Suppressor macrophage treated with lipopolysaccharide for 1 hour (primary cell): Measurements from ENCODE around the gene CPSF3.
A peak's percentile ranks its signal among the peaks of the same experiment; 100 is the strongest.
"Not testable (repeated sequence)": the region's sequence is repeated elsewhere in the genome, so short reads cannot be mapped to it uniquely, and the experiment has no call there.

ENCODE experiments used
- DNase-seq, 3 donors: peaks; one replicate each; pipeline ENCODE4 v3.0.0-alpha.2; 2020 to 2022

The CPSF3 gene

DNA sequence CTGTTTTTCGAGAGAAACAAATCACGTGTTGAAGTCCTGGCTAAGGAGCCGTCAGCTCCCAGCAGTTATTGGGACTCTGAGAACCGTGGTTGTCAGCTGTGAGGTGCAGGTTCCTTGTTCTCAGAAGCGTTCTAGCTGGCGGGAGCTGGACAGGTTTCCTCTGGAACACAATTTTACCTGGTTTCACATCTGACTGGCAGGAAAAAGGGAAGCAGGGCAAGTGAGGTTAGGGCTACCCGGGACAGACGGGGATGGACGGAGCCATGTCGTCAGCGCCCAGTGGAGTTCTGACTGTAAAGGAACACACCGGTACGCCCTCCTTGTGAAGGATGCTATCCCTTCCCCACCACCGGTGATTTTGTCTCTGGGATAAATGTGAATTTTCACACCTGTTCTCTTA lies 26.3 kb upstream of the CPSF3 start:
- DNase-seq = no peak

DNA sequence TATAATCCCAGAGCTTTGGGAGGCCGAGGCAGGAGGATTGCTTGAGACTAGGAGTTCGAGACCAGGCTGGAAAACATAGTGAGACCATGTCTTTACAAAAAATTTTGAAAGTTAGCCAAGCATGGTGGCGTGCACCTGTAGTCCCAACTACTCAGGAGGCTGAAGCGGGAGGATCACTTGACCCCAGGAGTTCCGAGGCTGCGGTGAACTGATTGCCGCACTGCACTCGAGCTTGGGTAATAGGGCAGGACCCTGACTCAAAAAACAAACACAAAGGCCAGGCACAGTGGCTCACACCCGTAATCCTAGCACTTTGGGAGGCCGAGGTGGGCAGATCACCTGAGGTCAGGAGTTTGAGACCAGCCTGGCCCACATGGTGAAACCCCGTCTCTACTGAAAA lies 25.2 kb upstream of the CPSF3 start:
- not testable (repeated sequence) for DNase-seq

DNA sequence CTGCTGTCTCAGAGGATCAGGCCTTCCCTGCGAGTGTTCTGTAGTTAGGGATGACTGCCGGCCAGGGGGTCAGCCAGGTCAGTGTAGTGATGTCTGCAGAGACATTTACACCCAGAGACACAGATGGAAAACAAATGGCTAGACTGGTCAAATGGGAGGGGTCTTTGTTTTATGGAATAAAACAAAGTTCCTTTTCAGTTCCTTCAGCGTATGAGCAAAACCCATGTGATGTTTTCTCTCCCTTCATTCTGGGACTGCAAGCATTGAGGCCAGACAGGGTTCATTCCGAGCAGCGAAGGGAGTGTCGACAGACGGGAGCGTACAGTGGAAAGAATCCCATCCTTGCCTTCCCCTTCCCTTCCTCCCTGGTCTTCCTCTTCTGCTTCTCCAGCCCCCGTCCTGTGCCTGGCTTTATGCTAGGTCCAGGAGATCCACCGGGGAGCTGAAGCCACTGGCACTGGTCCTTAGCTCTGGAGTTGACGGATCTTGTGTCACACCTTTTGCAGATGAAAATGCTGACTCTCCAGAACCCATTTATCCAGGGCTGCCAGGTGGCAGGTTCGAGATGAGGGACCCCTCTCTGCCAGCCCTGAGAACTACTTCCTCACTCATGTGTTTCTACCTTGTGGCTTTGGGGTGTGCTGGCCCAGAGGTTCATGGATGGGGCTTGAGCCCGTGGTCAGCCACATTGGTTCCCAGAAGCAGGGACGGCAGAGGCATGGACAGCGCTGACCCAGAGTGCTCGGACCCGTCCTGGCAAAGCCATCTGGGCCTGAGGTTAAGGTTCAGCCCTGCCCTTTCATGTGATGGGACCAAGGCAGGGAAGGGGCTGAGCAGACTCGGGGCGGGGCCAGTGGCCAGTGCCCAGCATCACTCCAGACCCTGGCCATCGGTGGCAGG lies 24.3 kb upstream of the CPSF3 start:
- no peak for DNase-seq

DNA sequence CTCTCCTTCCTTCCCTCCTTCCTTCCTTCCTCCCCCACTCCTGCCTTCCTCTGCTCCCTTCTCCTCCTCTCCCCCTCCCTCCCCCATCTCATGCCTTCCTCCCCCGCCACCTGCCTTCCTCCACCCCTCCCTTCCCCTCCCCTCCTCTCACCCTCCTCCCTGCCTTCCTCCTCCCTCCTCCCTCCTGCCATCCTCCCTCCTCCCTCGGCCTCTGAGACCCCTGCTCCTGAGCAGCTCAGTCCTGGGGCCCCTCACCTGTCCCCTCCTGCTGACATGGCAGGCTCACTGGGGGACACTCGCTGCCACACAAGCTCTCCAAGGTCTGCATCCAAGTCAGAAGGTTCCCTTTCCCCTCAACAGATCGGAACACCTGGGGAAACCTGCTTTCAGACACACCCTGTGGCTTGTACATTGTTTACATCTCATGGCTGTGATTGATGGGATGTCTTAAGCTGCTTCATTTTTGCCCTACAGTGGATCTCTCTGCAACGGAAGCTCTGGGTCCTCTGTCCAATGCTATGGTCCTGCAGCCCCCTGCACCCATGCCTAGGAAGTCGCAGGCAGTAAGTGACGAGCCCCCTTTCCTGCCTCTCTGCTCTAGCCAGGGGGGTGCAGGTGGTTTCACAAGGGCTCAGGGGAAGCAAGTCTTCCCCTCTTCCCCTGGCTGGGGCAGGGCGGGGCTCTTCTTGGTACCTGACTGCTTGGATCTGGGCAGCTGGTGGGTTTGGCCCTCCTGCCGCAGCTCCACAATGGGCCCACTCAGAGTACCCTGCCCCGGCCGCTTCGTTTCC lies 23.0 kb upstream of the CPSF3 start:
- no peak for DNase-seq

DNA sequence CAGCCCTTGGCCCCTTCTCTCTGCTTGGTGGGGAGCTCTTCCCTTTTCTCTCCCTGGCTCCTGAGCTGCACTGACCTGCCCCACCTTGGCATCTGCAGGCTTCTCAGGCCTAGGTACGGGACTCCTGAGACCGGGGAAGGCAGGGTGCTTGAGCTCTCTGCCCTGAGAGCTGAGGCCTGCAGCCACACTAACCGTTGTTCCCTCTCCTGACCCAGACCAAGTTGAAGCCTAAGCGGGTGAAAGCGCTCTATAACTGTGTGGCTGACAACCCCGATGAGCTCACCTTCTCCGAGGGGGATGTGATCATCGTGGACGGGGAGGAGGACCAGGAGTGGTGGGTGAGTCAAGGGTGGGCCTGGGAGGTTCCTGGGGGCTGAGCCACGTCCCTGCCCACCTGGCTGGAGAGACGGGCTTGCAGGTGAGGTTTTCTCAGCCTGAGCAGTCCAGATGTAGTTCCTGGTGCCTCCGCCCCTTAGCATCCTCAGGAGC lies 22.4 kb upstream of the CPSF3 start:
- DNase-seq = no peak

DNA sequence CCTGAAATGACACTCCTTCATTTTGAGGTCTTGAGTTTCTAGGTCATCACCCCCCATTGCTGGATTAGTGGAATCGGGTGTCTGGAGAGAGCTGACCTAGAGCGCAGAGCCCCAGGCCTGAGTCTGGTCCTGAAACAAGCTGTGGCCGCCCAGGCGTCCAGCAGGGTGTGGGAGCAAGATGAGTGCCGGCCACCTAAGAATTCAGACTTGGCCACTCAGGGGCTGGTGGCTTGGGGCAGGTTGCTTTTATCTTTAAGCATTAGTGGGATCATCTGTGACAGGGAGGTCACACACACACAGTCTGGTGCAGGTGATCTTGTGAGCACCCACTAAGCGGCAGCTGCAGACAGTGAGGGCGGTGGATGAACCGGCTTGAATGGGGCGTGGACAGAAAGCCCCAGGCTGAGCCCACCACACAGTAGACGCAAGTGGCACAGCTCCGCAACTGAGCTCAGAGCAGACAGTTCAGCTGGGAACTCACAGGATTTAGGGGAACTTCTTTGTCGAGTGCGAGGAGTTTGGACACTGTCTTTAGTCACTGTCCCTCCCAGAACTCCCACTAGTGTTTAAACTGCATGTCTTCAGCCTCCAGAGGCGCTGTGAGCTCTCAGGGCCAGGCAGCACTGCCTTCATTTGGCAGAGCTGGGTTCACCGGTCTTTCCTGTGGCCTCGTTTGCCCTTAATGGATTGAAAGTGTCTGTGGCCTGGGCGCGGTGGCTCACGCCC lies 21.6 kb upstream of the CPSF3 start:
- no peak for DNase-seq

DNA sequence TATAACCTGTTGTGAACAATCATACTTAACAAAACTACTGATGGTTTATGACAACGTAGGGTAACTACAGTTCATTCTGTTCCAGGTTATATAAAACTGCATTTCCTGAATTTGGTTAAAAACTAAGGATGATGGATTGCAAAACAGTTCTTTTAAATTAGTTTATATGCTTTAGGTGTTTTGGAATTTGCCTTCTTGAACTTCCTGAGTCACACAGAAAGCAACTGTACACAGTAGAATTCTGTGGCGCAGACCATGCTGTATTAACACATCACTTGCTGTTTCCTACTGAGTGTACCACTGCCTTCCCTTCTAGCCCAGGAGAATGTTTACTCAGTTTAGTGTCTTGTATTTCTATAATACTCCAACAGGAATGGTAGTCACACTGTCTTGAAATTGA lies 19.5 kb upstream of the CPSF3 start:
- no peak for DNase-seq

DNA sequence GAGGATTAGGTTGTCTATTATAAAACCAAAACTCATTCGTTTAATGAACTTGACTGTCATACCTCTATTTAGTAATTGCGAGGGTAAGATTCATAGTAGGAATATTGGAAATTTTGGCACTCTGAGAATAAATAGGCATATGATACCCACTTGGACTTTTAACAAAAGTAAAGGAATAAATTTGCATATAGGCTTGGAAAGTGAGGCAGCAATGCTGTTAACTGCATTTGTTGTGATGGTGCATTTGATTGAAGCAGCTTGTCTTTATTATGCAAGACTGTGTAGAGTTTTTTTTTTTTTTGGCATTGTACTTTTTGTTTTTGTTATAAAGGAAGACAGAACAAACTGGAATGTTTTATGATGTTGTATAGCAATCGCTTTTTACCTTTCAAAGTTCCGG lies 19.0 kb upstream of the CPSF3 start:
- DNase-seq = no peak

DNA sequence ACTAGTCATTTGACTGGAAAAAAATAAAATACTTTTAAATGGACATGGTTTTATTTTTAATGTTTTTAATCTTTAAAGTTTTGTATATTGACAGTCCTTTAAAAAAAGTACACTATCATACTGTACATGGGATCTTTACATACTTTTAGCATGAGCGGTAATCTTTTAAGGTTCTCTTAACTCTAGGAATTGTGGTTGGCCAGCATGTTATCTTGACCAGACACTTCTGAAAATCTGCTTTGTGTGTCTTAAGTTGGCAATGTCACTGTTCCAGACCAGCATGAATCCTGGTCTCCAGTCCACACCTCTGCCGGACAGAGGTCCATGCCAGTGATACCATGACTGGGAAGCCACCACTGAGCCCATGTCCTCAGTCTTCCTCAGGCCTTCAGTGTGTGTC lies 17.8 kb upstream of the CPSF3 start:
- DNase-seq = no peak

DNA sequence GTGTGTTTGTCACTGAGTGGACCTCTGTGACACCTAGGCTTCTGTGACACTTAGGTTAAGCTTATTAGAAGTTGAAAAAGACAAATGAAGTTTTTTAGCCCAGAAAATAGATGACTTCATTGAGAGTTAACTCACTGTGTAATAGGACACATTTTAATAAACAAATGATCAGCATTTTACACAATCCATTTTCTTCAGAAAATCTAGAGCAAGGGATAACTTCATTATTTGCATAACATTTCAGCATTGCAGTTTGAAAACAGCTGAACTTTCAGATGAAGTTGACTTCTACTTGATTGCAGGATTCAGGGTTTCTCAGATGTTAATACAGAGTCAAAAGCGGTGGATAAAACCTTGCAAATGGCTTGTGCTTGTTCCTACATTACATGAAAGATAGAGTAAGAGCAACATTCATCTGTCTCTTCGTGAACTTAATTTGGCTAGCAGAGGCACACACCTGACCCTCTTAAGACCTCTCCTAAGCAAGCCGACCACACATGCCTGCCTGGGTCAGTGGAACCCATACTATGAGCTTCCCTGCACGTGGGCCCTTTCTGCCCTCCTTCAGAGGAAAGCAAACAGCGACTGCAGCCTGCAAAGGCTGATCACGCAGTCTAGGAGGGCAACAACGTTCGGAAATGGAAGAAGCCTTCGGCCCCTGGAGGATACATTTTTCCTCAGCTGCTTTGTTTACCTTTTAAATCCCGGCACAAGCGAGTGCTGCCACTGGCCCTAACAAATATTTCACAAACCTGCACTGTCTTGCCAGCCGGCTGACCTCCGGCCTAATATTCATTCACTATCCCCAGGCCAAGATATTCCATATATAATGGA lies 16.7 kb upstream of the CPSF3 start:
- DNase-seq = no peak

DNA sequence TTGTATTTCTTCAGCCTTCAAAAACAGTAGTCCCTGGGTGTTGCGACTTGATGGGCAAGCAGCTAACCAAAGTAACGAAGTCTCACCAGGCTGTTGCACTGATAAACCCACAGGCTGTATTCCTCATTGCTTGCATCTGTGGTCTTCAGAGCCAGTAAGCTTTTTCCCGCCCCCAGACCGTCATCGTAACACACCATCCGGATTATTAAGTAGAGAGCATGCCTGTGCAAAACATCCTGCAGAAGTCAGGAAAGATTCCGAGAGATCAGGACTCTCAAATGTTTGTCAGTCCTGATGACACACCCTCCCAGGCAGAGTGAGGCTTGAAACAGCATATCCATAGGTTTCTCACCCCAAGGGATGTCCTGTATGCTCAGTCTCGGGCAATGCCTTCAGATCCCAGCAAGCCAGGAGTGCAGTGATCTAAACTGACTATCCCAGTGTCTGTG lies 16.1 kb upstream of the CPSF3 start:
- DNase-seq = no peak

DNA sequence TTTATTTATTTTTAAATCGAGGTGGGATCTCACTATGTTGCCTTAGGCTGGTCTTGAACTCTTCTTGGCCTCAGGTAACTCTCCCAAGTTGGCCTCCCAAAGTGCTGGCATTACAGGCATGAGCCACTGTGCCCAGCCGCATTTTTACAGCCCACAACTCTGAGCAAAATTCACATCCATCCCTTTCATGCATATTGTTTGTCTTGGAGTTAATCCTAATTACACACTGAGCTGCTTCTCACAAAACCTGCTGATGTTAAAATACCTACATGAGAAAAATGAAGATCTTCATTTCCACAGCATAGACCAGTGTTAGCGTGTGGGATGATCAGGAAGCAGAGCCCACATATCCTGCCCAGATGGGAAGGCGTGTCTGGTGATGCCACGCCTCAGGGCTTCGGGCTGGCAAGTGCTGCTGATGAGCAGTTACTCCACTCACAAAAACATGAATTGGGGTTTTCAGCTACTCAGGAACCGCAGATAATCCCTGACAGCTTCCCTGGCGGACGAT lies 14.8 kb upstream of the CPSF3 start:
- peak in 1 of 3 donors; percentile 33 for DNase-seq

DNA sequence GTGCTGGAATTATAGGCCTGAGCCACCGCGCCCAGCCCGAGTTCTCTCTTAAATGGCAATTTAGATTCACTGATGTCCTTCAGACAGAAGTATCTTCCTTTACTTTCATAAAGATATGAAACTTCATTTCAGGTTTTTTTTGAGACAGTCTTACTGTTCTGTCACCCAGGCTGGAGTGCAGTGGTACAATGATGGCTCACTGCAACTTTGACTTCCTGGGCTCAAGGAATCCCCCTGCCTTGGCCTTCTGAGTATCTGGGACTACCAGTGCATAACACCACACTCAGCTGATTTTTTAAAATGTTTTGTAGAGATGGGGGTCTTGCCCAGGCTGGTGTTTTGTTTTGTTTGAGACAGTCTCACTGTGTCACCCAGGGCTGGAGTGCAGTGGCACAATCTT lies 13.3 kb upstream of the CPSF3 start:
- DNase-seq = no peak

DNA sequence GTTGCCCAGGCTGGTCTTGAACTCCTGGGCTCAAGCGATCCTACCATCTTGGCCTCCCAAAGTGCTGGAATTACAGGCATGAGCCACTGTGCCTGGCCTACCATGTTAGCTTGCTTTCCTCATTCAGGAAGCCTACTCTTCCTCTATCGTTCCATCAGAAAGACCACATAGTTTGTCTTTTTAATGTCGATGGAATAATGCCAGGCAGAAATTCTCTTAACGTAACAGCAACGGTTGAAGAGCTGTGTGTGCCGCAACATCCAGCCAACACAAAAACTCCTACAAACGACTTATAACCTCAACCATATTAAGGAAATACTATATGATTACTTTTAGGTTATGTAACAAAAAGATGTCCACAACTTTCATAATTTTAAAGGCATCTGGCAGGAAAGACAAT lies 10.7 kb upstream of the CPSF3 start:
- no peak for DNase-seq

DNA sequence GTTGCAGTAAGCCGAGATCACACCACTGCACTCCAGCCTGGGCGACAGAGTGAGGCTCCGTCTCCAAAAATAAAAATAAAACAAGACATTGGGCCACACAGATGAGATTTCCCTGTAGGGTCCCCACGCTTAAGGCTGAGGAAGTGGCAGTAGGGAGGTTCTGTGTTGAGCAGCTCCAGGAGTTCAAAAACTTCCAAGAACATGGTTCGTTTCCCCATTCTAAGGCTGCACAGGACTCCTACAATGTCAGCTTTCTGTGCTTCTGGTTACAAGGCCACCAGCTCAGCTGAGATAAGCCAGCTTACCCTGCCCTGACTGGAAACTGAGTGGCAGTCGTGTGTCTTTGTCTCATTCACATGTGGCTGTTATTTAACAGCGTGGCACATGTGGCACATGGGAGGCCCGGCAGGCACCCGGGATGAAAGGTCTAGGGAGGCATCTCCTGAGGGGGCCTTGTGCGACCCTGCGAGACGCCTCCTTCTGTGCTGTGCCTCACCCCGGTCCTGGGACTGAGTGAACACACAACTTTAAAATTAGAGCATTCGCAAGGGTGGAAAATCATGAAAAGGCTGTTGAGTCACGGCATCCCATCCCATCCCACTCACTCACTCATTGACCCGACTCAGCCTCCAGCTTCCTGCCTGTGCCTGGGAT lies 7.8 kb upstream of the CPSF3 start:
- DNase-seq = peak; percentile 80 to 81 (median 80)

DNA sequence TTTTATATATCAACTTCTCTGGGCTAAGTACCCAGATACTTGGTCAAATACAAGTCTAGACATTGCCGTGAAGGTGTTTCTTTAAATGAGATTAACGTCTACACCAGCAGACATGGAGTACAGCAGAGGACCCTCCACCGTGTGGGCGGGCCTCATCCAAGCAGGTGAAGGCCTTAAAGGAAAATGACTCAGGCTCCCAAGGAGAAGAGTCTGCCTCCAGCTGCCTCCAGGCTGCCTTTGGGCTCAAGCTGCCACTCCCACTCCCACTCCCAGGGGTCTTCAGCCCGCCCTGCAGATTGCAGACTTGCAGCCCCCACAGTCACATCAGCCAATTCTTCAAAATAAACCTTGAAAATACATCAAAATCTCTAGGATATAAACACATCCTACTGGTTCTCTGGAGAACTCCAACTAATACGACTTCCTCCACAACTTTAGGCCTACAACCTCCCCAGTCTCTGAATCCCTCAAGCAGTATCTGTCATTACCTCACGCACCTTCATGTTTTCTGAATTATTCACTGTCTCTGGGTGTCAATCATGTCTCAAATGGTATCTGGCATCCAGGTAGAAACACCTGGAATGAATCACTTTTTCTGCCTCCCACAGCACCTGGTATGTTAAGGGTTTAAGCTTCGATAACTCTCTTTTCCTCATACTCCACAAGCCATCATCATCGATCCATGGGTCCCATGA lies 7.0 kb upstream of the CPSF3 start:
- no peak for DNase-seq

DNA sequence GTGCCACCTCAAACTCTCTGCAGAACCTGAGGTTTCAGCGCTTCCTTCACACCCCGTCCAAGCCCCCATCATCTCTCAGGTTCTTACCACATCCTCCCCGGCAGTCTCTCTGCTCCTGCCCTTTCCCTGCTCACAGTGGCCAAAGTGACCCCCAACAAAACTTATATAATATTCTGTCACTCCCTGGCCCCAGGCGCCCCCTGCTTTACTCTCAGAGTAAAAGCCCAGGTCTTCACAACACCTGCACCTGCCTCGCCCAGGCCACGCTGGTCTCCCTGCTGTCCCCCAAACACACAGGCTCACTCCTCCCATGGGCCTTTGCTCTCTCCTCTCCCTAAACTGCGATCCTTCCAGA lies 6.5 kb upstream of the CPSF3 start:
- no peak for DNase-seq

DNA sequence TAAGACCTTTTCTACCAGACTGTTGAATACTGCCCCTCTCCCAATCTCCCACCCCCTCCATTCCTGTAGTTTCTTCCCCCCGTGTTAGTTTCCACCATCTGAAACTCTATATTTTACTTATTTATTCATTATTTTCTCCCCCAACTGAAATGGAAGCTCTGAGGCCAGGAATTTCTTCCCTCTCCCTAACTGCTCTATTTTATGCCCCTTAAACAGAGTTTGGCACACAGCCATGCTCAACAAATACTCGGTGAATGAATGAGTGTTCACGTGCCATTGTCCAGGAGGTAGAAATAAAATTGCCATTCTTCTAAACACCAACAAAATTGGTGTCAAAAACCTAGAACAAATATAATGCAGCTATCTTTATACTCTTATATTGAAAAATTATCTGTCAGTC lies 5.7 kb upstream of the CPSF3 start:
- DNase-seq = no peak

DNA sequence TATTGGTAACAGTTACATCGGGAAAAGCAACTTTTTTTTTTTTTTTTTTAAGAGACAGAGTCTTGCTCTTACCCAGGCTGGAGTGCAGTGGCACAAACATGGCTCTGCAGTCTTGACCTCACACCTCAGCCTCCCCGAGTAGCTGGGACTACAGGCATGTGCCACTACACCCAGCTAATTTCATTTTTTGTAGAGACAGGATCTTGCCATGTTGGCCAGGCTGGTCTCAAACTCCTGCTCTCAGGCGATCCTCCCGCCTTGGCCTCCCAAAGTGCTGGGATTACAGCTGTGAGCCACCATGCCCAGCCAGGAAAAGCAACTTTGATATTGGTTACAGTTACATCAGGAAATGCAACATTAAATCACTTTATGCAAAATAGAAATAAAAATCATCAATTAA lies 4.7 kb upstream of the CPSF3 start:
- DNase-seq = no peak

DNA sequence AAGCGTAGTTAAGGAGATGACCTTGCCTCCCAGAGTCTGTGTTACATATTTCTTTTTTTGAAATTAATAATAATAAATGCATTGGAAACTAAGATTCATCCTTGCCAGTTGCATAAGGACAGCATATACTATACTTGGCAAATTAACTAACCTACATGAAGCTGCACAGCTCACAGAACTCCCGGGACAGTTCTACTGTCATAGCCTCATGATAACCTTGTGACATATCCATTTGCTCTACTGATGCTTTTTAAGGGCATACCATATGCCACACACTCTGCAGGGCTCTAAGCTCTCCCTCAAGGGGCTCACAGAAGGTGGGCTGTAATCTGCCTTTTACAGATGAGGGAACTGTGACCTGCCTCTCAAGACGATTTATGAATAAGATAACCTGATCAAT lies 3.9 kb upstream of the CPSF3 start:
- peak; percentile 48 to 52 (median 50) for DNase-seq

DNA sequence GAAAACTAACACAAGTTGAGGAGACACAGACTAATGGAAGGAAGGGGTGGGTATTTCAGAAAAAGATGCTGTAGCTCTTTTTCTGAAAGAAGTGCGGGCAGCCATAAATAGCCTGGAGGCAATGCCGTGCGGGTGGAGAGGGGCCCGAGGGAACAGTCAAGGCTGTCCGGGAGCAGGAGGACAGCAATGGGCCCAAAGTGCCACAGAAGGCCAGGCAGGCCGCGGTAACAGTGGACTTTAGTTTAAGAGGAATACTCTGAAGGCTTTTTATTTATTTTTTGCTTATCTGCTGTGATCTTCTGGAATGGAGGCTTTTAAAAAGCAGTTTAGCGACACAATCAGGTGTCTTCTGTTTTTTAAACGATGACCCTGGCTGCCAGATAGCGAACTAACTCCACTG lies 3.0 kb upstream of the CPSF3 start:
- DNase-seq = no peak
